Right lobe of liver (tissue), 6 donors: ENCODE measurements around the gene NTM. TPM values are rescaled to one million over a fixed set of nuclear protein-coding genes. Genes with fewer than 3 reads are reported as not detected.

Experiments used
- ATAC-seq, 4 donors: fragments of 200-7000 bp; cut with Tn5 transposase; one replicate each; pipeline ENCODE4 v1.9.1; 2020; ENCODE audit warnings: mild to moderate bottlenecking in 4 of 4, moderate library complexity in 4 of 4
- DNase-seq, 3 donors: peaks; one replicate each; pipeline ENCODE4 v3.0.0-alpha.2; 2020
- H3K27ac ChIP-seq, 3 donors: fragments of 200-600 bp; one replicate each; pipeline ENCODE4 v1.8.0; 2022
- H3K27me3 ChIP-seq, 2 donors: fragments of 200-600 bp; one replicate each; pipeline ENCODE4 v1.8.0; 2022
- H3K36me3 ChIP-seq, 4 donors: fragments of 200-600 bp; sonication (generic) in 1 of 4; one replicate each; pipeline versions ENCODE4 v1.5.1 to v1.8.0; 2017 to 2022; ENCODE audit warnings: control low read depth in 1 of 4
- H3K4me1 ChIP-seq, 4 donors: fragments of 200-600 bp; sonication (generic) in 1 of 4; one replicate each; pipeline versions ENCODE4 v1.5.1 to v1.8.0; 2017 to 2022; ENCODE audit warnings: control low read depth in 1 of 4
- H3K4me3 ChIP-seq, 3 donors: fragments of 200-600 bp; one replicate each; pipeline ENCODE4 v1.8.0; 2022
- H3K9me3 ChIP-seq, 4 donors: fragments of 200-600 bp; sonication (generic) in 1 of 4; one replicate each; pipeline versions ENCODE4 v1.5.1 to v1.8.0; 2017 to 2022; ENCODE audit warnings: control low read depth in 1 of 4
- POLR2A ChIP-seq: fragments of 450-650 bp; IDR thresholded peaks from one replicate; pipeline ENCODE4 v1.6.1; 2017; ENCODE audit warnings: antibody characterized with exemption, mild to moderate bottlenecking
- WGBS: methylation state at CpG from one replicate; pipeline ENCODE4 v1.1.6; 2018; ENCODE audit warnings: low coverage, low lambda C conversion rate; ENCODE audit not compliant: insufficient coverage; ENCODE audit errors: missing lambda C conversion rate; 5-methylcytosine and 5-hydroxymethylcytosine counted together
- intact Hi-C, 2 donors: fragments of 100-400 bp; cut with DNase I; formaldehyde crosslinking; loops; one replicate each; pipeline versions ENCODE4 v1.11.2 to v1.14.1; 2022
- total RNA-seq, 6 experiments: library from RNA; depleted of rRNA in 2 of 6; stranded (reverse); fragments of >200 nt in 2 of 6; fragmentation: NEBNext Ultra II Directional in 3 of 6; extraction: Animal tissue kit (Norgen Biotek cat#: 25700) in 3 of 6; gene quantifications; one replicate each; pipeline versions ENCODE4 v1.1.0 to v1.2.4, GENCODE V29; 2016 to 2023
- TF ChIP-seq, protein P1 (sequence below), 4 donors: fragments of 200-600 bp in 3 of 4; fragments of 450-650 bp in 1 of 4; IDR thresholded peaks; one replicate each; pipeline versions ENCODE4 v1.5.1 to v1.8.0; 2016 to 2022; ENCODE audit warnings: antibody characterized with exemption in 4 of 4, mild to moderate bottlenecking in 2 of 4
- donor health status: DM: no; HTN: yes; CAD: no.
- donor health status: DM: no; HTN: no; CAD: no.
- donor health status: DM: no; HTN: no; CAD: no.
- donor health status: DM: no; HTN: yes; CAD: no.
- donor health status: DM: no; HTN: yes; CAD: no.

NTM gene
- total RNA-seq, 6 experiments from 2014 or later: 0.35 TPM; not detected in 5

DNA sequence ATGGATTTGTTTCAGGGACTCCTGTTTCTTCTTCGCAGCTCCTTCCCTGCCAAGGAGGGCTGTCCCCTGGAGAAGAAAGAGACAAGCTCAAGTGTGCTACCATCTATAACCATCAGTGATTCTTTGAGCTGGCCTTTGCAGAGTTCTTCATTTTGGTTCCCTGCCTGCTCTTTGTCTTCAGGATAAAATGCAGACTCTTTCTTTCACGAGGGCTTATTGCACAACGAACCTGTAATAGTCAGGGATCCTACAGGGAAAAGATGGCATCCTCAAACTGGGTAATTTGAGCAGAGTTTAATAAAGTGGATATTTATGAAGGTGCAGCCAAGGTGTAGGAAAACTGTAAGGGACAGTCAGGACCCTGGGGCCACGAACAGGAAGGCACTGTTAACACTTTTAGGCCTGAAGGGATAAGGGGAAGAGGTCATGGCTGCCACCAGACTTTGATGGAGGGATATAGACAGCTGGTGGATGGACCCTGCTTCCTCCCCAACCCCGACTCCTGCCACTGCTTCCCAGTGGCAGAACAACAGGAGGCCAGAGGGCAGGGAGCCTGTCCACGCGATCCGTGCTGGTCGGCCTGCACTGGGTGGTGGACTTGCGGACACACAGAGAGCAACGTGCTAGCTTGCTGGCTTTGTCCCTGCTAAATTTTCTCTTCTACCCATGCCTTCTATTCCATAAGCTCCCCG is 767.0 kb downstream of the NTM start:
- no peaks in the 10 kb centered on the region for H3K36me3 ChIP-seq
- DNase-seq (no peak), ATAC-seq (peak in 1 of 4 donors; percentile 26)
- no peaks in the 10 kb centered on the region for H3K9me3 ChIP-seq
- no peak overlapping the region for H3K4me3 ChIP-seq
- no peak for TF ChIP-seq POLR2A
- TF ChIP-seq, protein P1, sequence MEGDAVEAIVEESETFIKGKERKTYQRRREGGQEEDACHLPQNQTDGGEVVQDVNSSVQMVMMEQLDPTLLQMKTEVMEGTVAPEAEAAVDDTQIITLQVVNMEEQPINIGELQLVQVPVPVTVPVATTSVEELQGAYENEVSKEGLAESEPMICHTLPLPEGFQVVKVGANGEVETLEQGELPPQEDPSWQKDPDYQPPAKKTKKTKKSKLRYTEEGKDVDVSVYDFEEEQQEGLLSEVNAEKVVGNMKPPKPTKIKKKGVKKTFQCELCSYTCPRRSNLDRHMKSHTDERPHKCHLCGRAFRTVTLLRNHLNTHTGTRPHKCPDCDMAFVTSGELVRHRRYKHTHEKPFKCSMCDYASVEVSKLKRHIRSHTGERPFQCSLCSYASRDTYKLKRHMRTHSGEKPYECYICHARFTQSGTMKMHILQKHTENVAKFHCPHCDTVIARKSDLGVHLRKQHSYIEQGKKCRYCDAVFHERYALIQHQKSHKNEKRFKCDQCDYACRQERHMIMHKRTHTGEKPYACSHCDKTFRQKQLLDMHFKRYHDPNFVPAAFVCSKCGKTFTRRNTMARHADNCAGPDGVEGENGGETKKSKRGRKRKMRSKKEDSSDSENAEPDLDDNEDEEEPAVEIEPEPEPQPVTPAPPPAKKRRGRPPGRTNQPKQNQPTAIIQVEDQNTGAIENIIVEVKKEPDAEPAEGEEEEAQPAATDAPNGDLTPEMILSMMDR (IDR thresholded peaks at IDR 0.05): no peak
- no peaks in the 10 kb centered on the region for H3K27me3 ChIP-seq
- no peaks in the 10 kb centered on the region for H3K4me1 ChIP-seq
- WGBS: 58% methylated on average over 5 of the region's 12 CpGs
- intact Hi-C loops: no loop called here
- H3K27ac ChIP-seq: no peak overlapping the region

DNA sequence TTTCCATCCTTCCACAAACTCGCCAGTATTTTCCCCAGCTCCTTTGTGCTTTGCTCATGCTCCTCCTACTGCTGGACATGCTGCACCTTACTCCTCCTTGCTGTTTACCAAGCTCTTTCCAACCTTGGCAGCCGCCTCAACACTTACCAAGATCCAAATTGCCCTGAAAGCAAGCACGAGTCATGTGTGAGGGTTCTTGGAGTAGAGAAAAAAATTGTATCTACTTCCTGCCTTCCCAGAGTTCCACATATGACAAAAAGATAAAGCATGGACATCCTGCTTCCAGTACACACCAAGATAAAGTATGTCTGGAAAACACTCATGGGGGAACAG is 767.5 kb downstream of the NTM start:
- TF ChIP-seq POLR2A: no peak
- TF ChIP-seq, protein P1 (IDR thresholded peaks at IDR 0.05): no peak
- H3K4me3 ChIP-seq: no peak overlapping the region
- intact Hi-C loops: no loop called here
- H3K27ac ChIP-seq: no peak overlapping the region
- H3K9me3 ChIP-seq: no peaks in the 10 kb centered on the region
- H3K27me3 ChIP-seq: no peaks in the 10 kb centered on the region
- WGBS: 36% methylated on average over 3 of the region's 3 CpGs
- no peak for DNase-seq
- H3K36me3 ChIP-seq: no peaks in the 10 kb centered on the region
- no peaks in the 10 kb centered on the region for H3K4me1 ChIP-seq
- ATAC-seq: peak in 2 of 4 donors; percentile 18 to 55

DNA sequence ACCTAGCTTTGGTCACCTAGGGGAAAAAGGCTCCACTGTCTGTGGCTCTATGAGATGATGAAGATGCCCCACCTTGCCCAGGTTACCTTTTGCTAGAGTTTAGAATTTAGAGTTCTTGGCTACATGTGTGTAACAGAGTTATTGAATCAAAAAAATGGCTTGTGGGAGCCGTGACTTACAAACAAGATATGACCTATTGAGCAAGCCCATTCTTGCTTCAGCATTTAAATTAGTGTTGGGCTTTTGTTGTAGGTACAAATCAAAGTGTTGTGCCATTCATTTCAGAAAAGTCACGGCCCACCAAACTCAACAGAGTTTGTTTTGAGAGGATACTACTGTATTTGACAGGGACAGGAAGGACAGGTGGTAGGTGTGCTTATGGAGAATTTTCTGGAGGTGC is 768.8 kb downstream of the NTM start:
- H3K9me3 ChIP-seq: no peaks in the 10 kb centered on the region
- intact Hi-C loops: no loop called here
- no peak overlapping the region for H3K4me3 ChIP-seq
- no peaks in the 10 kb centered on the region for H3K27me3 ChIP-seq
- TF ChIP-seq POLR2A: no peak
- TF ChIP-seq, protein P1 (IDR thresholded peaks at IDR 0.05): no peak
- WGBS: 32% methylated on average over 2 of the region's 2 CpGs
- no peaks in the 10 kb centered on the region for H3K36me3 ChIP-seq
- no peaks in the 10 kb centered on the region for H3K4me1 ChIP-seq
- ATAC-seq: no peak
- H3K27ac ChIP-seq: no peak overlapping the region
- DNase-seq: no peak

GRCh38 chr11:132140056-132140455 is 769.6 kb downstream of the NTM start:
- no peak for TF ChIP-seq POLR2A
- TF ChIP-seq, protein P1 (IDR thresholded peaks at IDR 0.05): no peak
- Histone ChIP-seq H3K27ac (no peak overlapping the region), H3K4me3 (no peak overlapping the region), H3K27me3 (no peaks in the 10 kb centered on the region), H3K9me3 (no peaks in the 10 kb centered on the region), H3K4me1 (no peaks in the 10 kb centered on the region), H3K36me3 (no peaks in the 10 kb centered on the region)
- DNase-seq: no peak
- 28% methylated on average over 2 of the region's 3 CpGs for WGBS
- ATAC-seq: no peak
- intact Hi-C loops: no loop called here
